ENCODE data around the gene CYP19A1.

GRCh38 chr15:51161491-51162220 is 176.7 kb downstream of the CYP19A1 start:
- TF ChIP-seq CTCF (IDR thresholded peaks at IDR 0.05; ENCODE audit: control extremely low read depth in 1 of 3, insufficient read depth in 1 of 3, low read depth in 1 of 3, low read length in 3 of 3), result no peak
- TF ChIP-seq RFX5 (IDR thresholded peaks at IDR 0.05; ENCODE audit: borderline replicate concordance, low read depth, low read length), result no peak
- TF ChIP-seq MAFK (IDR thresholded peaks at IDR 0.05; ENCODE audit: low read depth, low read length), result no peak
- TF ChIP-seq USF2 (IDR thresholded peaks at IDR 0.05; ENCODE audit: low read length), result no peak
